Stimulated activated naive CD4-positive, alpha-beta T cell (primary cell): ENCODE measurements around the gene CEBPG.

Source experiments
- DNase-seq, 6 experiments: peaks; one replicate each; lab custom pipeline; 2025; lab: John Stamatoyannopoulos, UW

The CEBPG gene

GRCh38 chr19:33418871-33419787 lies 45.6 kb downstream of the CEBPG start:
- no peak for DNase-seq

DNA sequence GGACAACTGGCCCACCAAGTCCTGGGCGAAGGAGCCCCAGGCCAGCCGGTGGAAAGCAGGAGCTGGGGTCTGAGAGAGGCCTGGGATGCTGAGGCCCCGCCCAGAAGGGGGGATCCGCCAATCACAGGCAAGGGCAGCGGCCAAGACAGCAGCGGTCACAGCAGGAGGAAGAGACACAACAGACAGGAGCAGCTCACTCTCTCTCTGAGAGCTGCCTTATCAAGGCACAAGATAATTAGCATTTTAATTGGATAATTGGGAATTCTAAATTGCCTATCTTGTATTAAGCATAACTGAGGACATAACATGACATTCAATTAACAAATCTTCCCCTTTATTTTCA lies 46.2 kb downstream of the CEBPG start:
- no peak for DNase-seq

GRCh38 chr19:33420821-33421220 lies 47.3 kb downstream of the CEBPG start:
- no peak for DNase-seq

DNA sequence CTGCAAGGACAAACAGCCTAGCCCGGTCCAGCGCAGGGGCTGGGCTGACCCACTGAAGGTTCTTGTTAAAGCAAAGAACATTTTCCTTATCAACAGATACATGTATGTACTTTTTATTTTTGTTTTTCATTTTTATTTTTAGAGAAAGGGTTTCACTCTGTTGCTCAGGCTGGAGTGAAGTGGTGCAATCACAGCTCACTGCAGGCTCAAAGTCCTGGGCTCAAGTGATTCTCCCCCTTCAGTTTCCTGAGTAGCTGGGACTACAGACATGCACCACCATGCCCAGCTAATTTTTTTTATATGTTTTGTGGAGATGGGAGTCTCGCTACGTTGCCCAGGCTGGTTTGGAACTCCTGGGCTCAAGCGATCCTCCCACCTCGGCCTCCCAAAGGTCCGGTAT lies 47.9 kb downstream of the CEBPG start:
- no peak for DNase-seq

DNA sequence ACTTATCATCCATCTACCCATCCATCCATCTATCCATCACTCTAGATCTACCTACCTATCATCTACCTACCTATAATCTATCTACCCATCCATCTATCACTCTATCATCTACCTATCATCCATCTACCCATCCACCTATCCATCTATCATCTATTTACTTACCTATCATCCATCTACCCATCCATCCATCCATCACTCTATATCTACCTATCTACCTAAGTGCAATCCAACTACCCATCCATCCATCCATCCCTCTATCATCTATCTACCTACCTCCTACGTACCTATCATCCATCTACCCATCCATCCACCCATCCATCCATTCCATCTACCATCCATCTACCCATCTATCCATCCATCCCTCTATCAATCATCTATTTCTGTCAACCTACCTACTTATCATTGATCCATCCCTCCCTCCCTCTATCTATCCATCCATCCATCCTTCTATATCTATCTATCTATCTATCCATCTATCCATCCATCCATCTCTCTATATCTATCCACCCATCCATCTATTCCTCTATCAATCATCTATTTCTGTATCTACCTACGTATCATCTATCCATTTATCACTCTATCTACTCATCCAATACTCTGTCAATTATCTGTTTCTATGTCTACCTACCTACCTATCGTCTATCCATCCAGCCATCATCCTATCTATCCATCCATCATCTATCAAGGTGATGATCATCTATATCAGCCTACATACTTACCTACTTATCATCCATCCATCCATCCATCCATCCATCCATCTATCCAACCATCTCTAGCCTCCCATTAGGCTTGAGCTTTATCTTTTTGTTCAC lies 49.1 kb downstream of the CEBPG start:
- DNase-seq, result no peak

GRCh38 chr19:33424181-33424580 lies 50.7 kb downstream of the CEBPG start:
- no peak for DNase-seq

DNA sequence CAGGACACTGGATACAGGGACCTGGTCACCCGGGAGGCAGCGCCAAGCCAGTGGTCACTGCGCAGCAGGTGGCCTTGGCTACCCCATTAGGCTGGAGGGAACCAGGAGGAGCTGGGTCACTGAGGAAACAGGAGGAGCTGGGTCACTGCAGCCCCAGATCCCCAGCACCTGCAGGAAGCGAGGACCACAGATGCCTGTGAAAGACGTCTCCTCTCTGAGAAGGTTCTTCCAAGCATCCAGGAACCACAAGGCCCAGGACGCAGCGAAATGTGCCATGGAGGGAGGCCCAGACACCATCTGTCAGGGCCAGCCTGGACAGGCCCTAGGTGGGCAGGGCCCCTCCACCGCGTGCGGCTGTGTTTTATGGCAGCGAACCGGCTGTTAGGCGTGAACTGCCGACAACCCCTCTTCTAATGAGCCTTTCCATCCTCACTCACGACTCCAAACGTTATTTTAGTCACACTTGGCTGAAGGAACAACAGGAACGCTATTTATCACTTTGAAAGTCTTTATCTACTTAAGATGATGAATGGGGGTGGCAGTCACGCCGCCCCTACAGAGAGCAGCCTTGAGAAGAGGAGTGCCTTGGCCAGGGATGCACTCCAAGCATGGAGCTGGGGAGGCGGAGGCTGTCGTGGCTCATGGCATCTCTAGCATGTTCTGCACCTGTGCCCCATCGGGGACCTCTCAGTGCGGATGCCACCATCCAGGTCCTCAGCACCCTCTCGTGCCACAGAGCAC lies 53.3 kb downstream of the CEBPG start:
- no peak for DNase-seq

DNA sequence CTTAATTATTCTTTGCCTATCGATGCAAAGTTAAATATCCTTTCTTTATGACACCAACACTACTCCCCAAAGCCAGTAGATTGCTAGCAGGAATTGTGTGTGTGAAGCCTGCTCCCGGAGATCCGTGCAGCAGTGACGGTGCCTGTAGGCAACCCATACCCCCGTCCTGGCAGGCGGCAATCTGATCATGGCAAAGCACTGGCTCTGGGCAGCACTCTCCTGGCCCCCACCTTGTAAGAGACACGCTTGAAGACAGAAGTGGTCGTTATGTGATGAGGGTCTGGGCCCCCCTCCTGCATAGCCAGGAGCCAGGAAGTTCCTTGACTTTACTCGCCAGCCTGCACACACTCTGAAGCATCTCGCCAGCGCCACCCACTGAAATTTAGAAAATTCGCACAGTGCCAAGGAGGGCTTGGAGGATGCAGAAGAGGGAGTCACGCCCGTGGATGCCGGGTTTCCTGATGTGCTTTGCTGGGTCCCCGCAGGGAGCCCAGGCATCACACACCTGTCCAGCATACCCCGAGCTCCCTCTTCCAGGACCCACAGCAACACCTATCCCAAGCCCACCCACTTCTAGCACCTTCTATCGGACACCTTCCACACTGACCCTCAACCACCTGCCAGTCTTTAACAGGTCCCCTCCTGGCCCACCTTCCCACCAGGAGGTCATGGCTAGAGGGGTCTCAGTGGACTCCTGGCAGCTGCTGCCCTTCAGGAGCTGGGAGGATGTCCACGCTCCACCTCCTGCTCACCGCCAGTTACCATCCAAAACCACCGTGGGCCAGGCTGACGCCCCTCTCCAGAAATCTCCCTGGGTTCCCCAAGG lies 54.5 kb downstream of the CEBPG start:
- DNase-seq, result no peak

DNA sequence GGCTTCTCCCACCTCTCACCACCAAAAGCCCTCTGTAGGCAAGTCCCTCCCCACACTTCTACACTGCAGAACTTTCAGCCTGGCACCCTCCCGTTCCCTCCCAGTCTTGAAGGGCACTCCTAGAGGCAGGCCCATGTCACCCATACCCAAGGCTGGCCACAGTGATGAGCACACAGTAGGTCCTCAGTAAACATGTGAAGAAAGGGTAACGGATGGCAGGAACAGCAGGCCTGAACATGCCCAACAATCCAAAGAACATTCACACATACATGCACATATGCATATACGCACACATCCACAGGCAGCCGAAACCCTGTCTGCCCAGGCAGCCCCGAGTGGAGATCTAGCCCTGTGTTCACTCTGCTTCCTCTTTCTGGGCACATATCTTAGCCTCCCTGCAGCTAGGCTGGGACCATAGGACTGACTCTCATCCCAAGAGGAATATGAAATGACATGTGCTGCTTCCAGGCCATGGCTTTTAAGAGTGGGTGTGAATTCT lies 55.2 kb downstream of the CEBPG start:
- no peak for DNase-seq

- peak in 4 of 6 experiments; percentile 11 to 76 (median 50) for DNase-seq
These were observed 56.6 kb downstream of the CEBPG start for GRCh38 chr19:33429891-33430673.

GRCh38 chr19:33430674-33431277 lies 57.3 kb downstream of the CEBPG start:
- DNase-seq, result peak; percentile 12 to 76 (median 48)

GRCh38 chr19:33432015-33432414 lies 58.5 kb downstream of the CEBPG start:
- DNase-seq, result no peak
